Loucy (cell line): ENCODE results near the gene TTC39B.

Experiments used
- H2AFZ ChIP-seq: fragments of 200-600 bp; sonication (generic); 2 replicates; pipeline ENCODE4 v1.6.0; 2016; ENCODE audit warnings: antibody characterized with exemption, mild to moderate bottlenecking, low read length, moderate library complexity
- H3F3A ChIP-seq: fragments of 200-600 bp; 2 replicates; pipeline ENCODE4 v1.6.0; 2016; ENCODE audit warnings: antibody characterized with exemption, low read depth, mild to moderate bottlenecking
- H3K27me3 ChIP-seq: fragments of 200-600 bp; sonication (generic); 2 replicates; pipeline ENCODE4 v1.6.1; 2014; ENCODE audit warnings: low read length, mild to moderate bottlenecking; ENCODE audit not compliant: insufficient read depth, poor library complexity, severe bottlenecking
- H3K36me3 ChIP-seq: fragments of 200-600 bp; sonication (generic); 2 replicates; pipeline ENCODE4 v1.6.1; 2016; ENCODE audit warnings: low read length; ENCODE audit not compliant: insufficient read depth
- H3K4me1 ChIP-seq: fragments of 200-600 bp; sonication (generic); 2 replicates; pipeline ENCODE4 v1.5.1; 2014; ENCODE audit warnings: low read length, mild to moderate bottlenecking; ENCODE audit not compliant: insufficient read depth, poor library complexity, severe bottlenecking
- H3K4me2 ChIP-seq: fragments of 200-600 bp; sonication (generic); 2 replicates; pipeline ENCODE4 v1.6.0; 2014; ENCODE audit warnings: antibody characterized with exemption, low read length, low read depth, mild to moderate bottlenecking; ENCODE audit not compliant: poor library complexity, severe bottlenecking
- H3K4me3 ChIP-seq: fragments of 200-600 bp; sonication (generic); 2 replicates; pipeline ENCODE4 v1.5.1; 2014; ENCODE audit warnings: low read length, mild to moderate bottlenecking, mixed read lengths; ENCODE audit not compliant: poor library complexity, severe bottlenecking
- H3K79me2 ChIP-seq: fragments of 200-600 bp; sonication (generic); 2 replicates; pipeline ENCODE4 v1.6.1; 2014; ENCODE audit warnings: low read length; ENCODE audit not compliant: insufficient read depth
- H3K9ac ChIP-seq: fragments of 200-600 bp; sonication (generic); 2 replicates; pipeline ENCODE4 v1.6.0; 2014; ENCODE audit warnings: mild to moderate bottlenecking, low read depth, low read length, moderate library complexity; ENCODE audit not compliant: poor library complexity, severe bottlenecking
- H3K9me2 ChIP-seq: fragments of 200-600 bp; sonication (generic); replicated peaks from 2 replicates; pipeline ENCODE4 v1.6.1; 2016; ENCODE audit warnings: low read depth, low read length, mixed read lengths
- H3K9me3 ChIP-seq: fragments of 200-600 bp; sonication (generic); 2 replicates; pipeline ENCODE4 v1.6.1; 2014; ENCODE audit warnings: mild to moderate bottlenecking, antibody characterized with exemption, low read length, low read depth; ENCODE audit not compliant: insufficient read depth
- H4K20me1 ChIP-seq: fragments of 200-600 bp; sonication (generic); 2 replicates; pipeline ENCODE4 v1.6.0; 2014; ENCODE audit warnings: antibody characterized with exemption, low read length, mild to moderate bottlenecking; ENCODE audit not compliant: insufficient read depth, poor library complexity, severe bottlenecking
- CTCF ChIP-seq: fragments of 200-600 bp; sonication (generic); conservative IDR thresholded peaks from 2 replicates; pipeline ENCODE4 v1.5.1; 2014; ENCODE audit warnings: mild to moderate bottlenecking, antibody characterized with exemption, low read length
- EZH2phosphoT487 ChIP-seq: fragments of 200-600 bp; IDR thresholded peaks from 2 replicates; pipeline ENCODE4 v1.6.1; 2018; ENCODE audit warnings: antibody characterized with exemption, mild to moderate bottlenecking, moderate library complexity, borderline replicate concordance

Gene TTC39B

GRCh38 chr9:15317836-15318235, 10.8 kb upstream of the TTC39B start:
- TF ChIP-seq CTCF (no peak), EZH2phosphoT487 (no peak)
- no peaks in the 10 kb centered on the region for H3K36me3 ChIP-seq
- no peak overlapping the region for H3K9ac ChIP-seq
- H3K9me2 ChIP-seq, result no peaks in the 10 kb centered on the region
- H3K9me3 ChIP-seq, result peaks cover 3% of the 10 kb centered on the region; the same call in 1 of the 2 replicates
- no peak overlapping the region for H3K4me2 ChIP-seq
- H3K4me3 ChIP-seq, result no peak overlapping the region
- no peaks in the 10 kb centered on the region for H3K79me2 ChIP-seq
- H3K27me3 ChIP-seq, result no peaks in the 10 kb centered on the region
- no peaks in the 10 kb centered on the region for H4K20me1 ChIP-seq
- H2AFZ ChIP-seq, result no peak overlapping the region
- peaks cover 12% of the 10 kb centered on the region for H3K4me1 ChIP-seq
- no peaks in the 10 kb centered on the region for H3F3A ChIP-seq

- no peak overlapping the region for H3K4me2 ChIP-seq
- TF ChIP-seq CTCF (peak; percentile 34), EZH2phosphoT487 (no peak)
- peaks cover 4% of the 10 kb centered on the region; the same call in 1 of the 2 replicates for H3F3A ChIP-seq
- H3K4me3 ChIP-seq, result no peak overlapping the region
- H3K79me2 ChIP-seq, result no peaks in the 10 kb centered on the region
- no peaks in the 10 kb centered on the region for H3K27me3 ChIP-seq
- no peaks in the 10 kb centered on the region for H4K20me1 ChIP-seq
- no peaks in the 10 kb centered on the region for H3K9me2 ChIP-seq
- H3K4me1 ChIP-seq, result peaks cover 12% of the 10 kb centered on the region
- H2AFZ ChIP-seq, result no peak overlapping the region
- H3K36me3 ChIP-seq, result no peaks in the 10 kb centered on the region
- H3K9me3 ChIP-seq, result peaks cover 3% of the 10 kb centered on the region; the same call in 1 of the 2 replicates
- H3K9ac ChIP-seq, result no peak overlapping the region
These were observed 4.6 kb upstream of the TTC39B start for GRCh38 chr9:15311607-15312006.

- Histone ChIP-seq H3K27me3 (no peaks in the 10 kb centered on the region), H3K9me3 (peaks cover 3% of the 10 kb centered on the region; the same call in 1 of the 2 replicates), H3F3A (peaks cover 4% of the 10 kb centered on the region; the same call in 1 of the 2 replicates), H3K4me1 (peaks cover 18% of the 10 kb centered on the region), H3K9ac (no peak overlapping the region), H3K4me3 (no peak overlapping the region), H2AFZ (peak overlapping the region; percentile 30), H4K20me1 (no peaks in the 10 kb centered on the region), H3K79me2 (peaks cover 10% of the 10 kb centered on the region; the same call in 1 of the 2 replicates), H3K4me2 (no peak overlapping the region), H3K9me2 (no peaks in the 10 kb centered on the region), H3K36me3 (no peaks in the 10 kb centered on the region)
- no peak for TF ChIP-seq EZH2phosphoT487
- TF ChIP-seq CTCF, result no peak
These were observed 3.3 kb upstream of the TTC39B start for GRCh38 chr9:15310107-15310850.
